GM23248 (cell line): ENCODE measurements around the gene STXBP4.

Source experiments
- EZH2 ChIP-seq: fragments of 200-600 bp; sonication (generic); IDR thresholded peaks from 2 replicates; pipeline ENCODE4 v1.6.1; 2018; ENCODE audit warnings: antibody characterized with exemption, mild to moderate bottlenecking; ENCODE audit not compliant: insufficient read depth, poor library complexity, severe bottlenecking
- EZH2phosphoT487 ChIP-seq: fragments of 200-600 bp; sonication (generic); IDR thresholded peaks from 2 replicates; pipeline ENCODE4 v1.6.1; 2018; ENCODE audit warnings: antibody characterized with exemption, moderate library complexity, mild to moderate bottlenecking, low read depth; ENCODE audit not compliant: insufficient read depth

- TF ChIP-seq EZH2 (no peak), EZH2phosphoT487 (no peak)
Observed at GRCh38 chr17:55177855-55178217, 209.3 kb downstream of the STXBP4 start.
